Activated CD8-positive, alpha-beta memory T cell treated with anti-CD3 and anti-CD28 coated beads, Interleukin-2, amount 50 U/mL, for 24 hours (primary cell): ENCODE results near the gene MARCHF7.

Experiments used
- DNase-seq: peaks from one replicate; pipeline ENCODE4 v3.0.0-alpha.2; 2020; ENCODE audit errors: extremely low read depth

The MARCHF7 gene

DNA sequence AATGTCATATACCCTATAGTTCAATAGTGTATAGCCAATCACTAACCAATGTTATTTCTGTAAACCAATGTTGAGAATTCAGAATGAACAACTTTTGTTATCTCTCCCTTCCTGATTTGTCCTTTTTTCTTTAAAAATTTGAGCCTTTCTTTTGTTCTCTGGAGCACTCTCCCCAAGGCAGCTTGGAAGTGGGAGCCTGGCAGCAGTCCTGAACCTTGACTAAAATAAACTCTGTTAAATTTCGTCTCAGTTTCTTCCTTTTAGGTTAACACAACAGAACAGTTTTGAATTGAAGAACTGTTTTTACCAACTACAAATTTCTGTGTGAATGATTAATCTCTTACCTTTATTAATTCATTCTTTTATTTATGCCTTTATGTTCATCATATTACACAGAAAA, 49.8 kb downstream of the MARCHF7 start:
- DNase-seq, result no peak
